ENCODE measurements around the gene LAPTM5.

DNA sequence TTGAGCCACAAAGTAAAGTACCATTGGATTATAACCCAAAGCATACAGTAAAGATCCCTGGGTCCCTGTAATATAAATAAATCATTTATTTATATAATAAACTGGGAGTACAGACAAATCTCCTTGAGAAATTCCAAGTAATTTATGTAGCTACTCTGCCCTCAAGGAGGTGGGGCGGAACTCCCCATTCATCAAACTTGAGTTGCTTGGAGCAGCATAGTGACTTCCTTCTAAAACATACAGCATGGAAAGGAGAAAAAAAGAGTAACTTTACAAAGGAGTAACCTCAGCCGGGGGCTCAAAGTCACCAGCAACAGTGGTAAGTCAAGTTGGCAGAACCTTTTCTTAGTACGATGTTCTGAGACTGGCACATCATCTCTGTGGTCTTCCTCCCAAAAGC, 4.5 kb downstream of the LAPTM5 start:
- TF ChIP-seq POLR2AphosphoS5 (IDR thresholded peaks at IDR 0.05; ENCODE audit: low read depth, low read length) (no peak), SIN3A (IDR thresholded peaks at IDR 0.05; ENCODE audit: borderline replicate concordance, insufficient read depth, low read length) (no peak)
